Measurements from ENCODE around the gene CBY1.

Gene CBY1

GRCh38 chr22:38715176-38715764 is 58.8 kb downstream of the CBY1 start:
- Mint-ChIP-seq H3K27ac (peak overlapping the region; percentile 3), H3K36me3 (peaks cover 33% of the 10 kb centered on the region), H3K4me1 (peaks cover 35% of the 10 kb centered on the region), H3K4me3 (no peak overlapping the region), H3K9me3 (no peaks in the 10 kb centered on the region), H3K27me3 (no peaks in the 10 kb centered on the region)
- no peak for DNase-seq
- CTCF ChIA-PET = interaction anchor here (1.7 kb wide), 1 partner anchor 10 kb away, joined by 5 read pairs; no protein-coding TSS in a partner anchor

- H3K27me3 Mint-ChIP-seq = no peaks in the 10 kb centered on the region
Measured at GRCh38 chr22:38715852-38716251, 59.4 kb downstream of the CBY1 start.

GRCh38 chr22:38716271-38716670 is 59.8 kb downstream of the CBY1 start:
- Mint-ChIP-seq H3K4me3 (no peak overlapping the region), H3K4me1 (peaks cover 27% of the 10 kb centered on the region), H3K27me3 (no peaks in the 10 kb centered on the region), H3K9me3 (no peaks in the 10 kb centered on the region), H3K36me3 (peaks cover 28% of the 10 kb centered on the region), H3K27ac (peak overlapping the region; percentile 2)
- CTCF ChIA-PET = no interaction called here
- DNase-seq = no peak

More at GRCh38 chr22:38715852-38716251, 59.4 kb downstream of the CBY1 start:
- Mint-ChIP-seq H3K4me3 (no peak overlapping the region), H3K36me3 (peaks cover 30% of the 10 kb centered on the region), H3K27ac (no peak overlapping the region), H3K4me1 (peaks cover 30% of the 10 kb centered on the region), H3K9me3 (no peaks in the 10 kb centered on the region)
- CTCF ChIA-PET = interaction anchor here (1.7 kb wide), 1 partner anchor 9 kb away, joined by 5 read pairs; no protein-coding TSS in a partner anchor
- DNase-seq = no peak

- Mint-ChIP-seq H3K9me3 (no peaks in the 10 kb centered on the region), H3K27me3 (no peaks in the 10 kb centered on the region), H3K27ac (peak overlapping the region; percentile 60), H3K4me1 (peaks cover 29% of the 10 kb centered on the region), H3K4me3 (no peak overlapping the region), H3K36me3 (peaks cover 31% of the 10 kb centered on the region)
- CTCF ChIA-PET = interaction anchor here (1.1 kb wide), 1 partner anchor 17 kb away, joined by 4 read pairs; no protein-coding TSS in a partner anchor
- DNase-seq = no peak
Measured at GRCh38 chr22:38716826-38717225, 60.4 kb downstream of the CBY1 start.

- Mint-ChIP-seq H3K9me3 (no peaks in the 10 kb centered on the region), H3K27me3 (no peaks in the 10 kb centered on the region), H3K4me1 (peaks cover 26% of the 10 kb centered on the region), H3K4me3 (no peak overlapping the region), H3K27ac (no peak overlapping the region), H3K36me3 (peaks cover 31% of the 10 kb centered on the region)
- DNase-seq = no peak
- CTCF ChIA-PET = interaction anchor here (1.1 kb wide), 1 partner anchor 16 kb away, joined by 4 read pairs; no protein-coding TSS in a partner anchor
Measured at GRCh38 chr22:38717244-38717643, 60.8 kb downstream of the CBY1 start.

GRCh38 chr22:38718414-38718813 is 62.0 kb downstream of the CBY1 start:
- no peak overlapping the region for H3K4me3 Mint-ChIP-seq
- H3K9me3 Mint-ChIP-seq = no peaks in the 10 kb centered on the region
- DNase-seq = no peak
- CTCF ChIA-PET = no interaction called here
- peaks cover 16% of the 10 kb centered on the region for H3K4me1 Mint-ChIP-seq
- H3K27ac Mint-ChIP-seq = no peak overlapping the region
- H3K27me3 Mint-ChIP-seq = no peaks in the 10 kb centered on the region
- H3K36me3 Mint-ChIP-seq = peaks cover 40% of the 10 kb centered on the region

- Mint-ChIP-seq H3K4me1 (peaks cover 12% of the 10 kb centered on the region), H3K27me3 (no peaks in the 10 kb centered on the region), H3K9me3 (no peaks in the 10 kb centered on the region), H3K36me3 (peaks cover 47% of the 10 kb centered on the region), H3K27ac (no peak overlapping the region), H3K4me3 (no peak overlapping the region)
- no peak for DNase-seq
- CTCF ChIA-PET = no interaction called here
Measured at GRCh38 chr22:38719196-38719595, 62.8 kb downstream of the CBY1 start.

- Mint-ChIP-seq H3K9me3 (no peaks in the 10 kb centered on the region), H3K4me3 (no peak overlapping the region), H3K27me3 (no peaks in the 10 kb centered on the region), H3K36me3 (peaks cover 59% of the 10 kb centered on the region), H3K4me1 (peaks cover 6% of the 10 kb centered on the region), H3K27ac (no peak overlapping the region)
- CTCF ChIA-PET = interaction anchor here (0.7 to 0.9 kb wide), 3 partner anchors 13 to 20 kb away, joined by 3 read pairs; no protein-coding TSS in a partner anchor
- no peak for DNase-seq
Measured at GRCh38 chr22:38720350-38720749, 63.9 kb downstream of the CBY1 start.

- peaks cover 62% of the 10 kb centered on the region for H3K36me3 Mint-ChIP-seq
Measured at GRCh38 chr22:38721551-38721950, 65.1 kb downstream of the CBY1 start.

More at GRCh38 chr22:38721551-38721950, 65.1 kb downstream of the CBY1 start:
- no peaks in the 10 kb centered on the region for H3K9me3 Mint-ChIP-seq
- no peaks in the 10 kb centered on the region for H3K27me3 Mint-ChIP-seq
- DNase-seq = no peak
- no peak overlapping the region for H3K27ac Mint-ChIP-seq
- CTCF ChIA-PET = interaction anchor here (1.8 kb wide), 1 partner anchor 11 kb away, joined by 5 read pairs; no protein-coding TSS in a partner anchor
- H3K4me3 Mint-ChIP-seq = no peak overlapping the region
- peaks cover 5% of the 10 kb centered on the region for H3K4me1 Mint-ChIP-seq

All from activated naive CD4-positive, alpha-beta T cell treated with anti-CD3 and anti-CD28 coated beads, Interleukin-2, amount 10 ng/mL, durations not matched to agents 7 days and 5 days (primary cell).